H1 (cell line): ENCODE results near the gene ANXA8L1.
"Not testable (repeated sequence)": the region's sequence is repeated elsewhere in the genome, so short reads cannot be mapped to it uniquely, and the experiment has no call there.

Experiments
- ATF3 ChIP-seq: IDR thresholded peaks from 2 replicates; pipeline ENCODE4 v1.6.1; 2011; ENCODE audit warnings: low read depth, mild to moderate bottlenecking, low read length; ENCODE audit not compliant: insufficient read depth
- CHD1 ChIP-seq: IDR thresholded peaks from 2 replicates; pipeline ENCODE4 v1.6.1; 2012; ENCODE audit warnings: low read depth, low read length, improper control_type of control experiment
- CREB1 ChIP-seq: IDR thresholded peaks from 2 replicates; pipeline ENCODE4 v1.6.1; 2012; ENCODE audit warnings: inconsistent platforms
- EP300 ChIP-seq, 2 experiments: IDR thresholded peaks; 1 replicate in 1 of 2; 2 replicates in 1 of 2; pipeline ENCODE4 v1.6.1; 2011 to 2012; ENCODE audit warnings: low read depth in 2 of 2, low read length in 2 of 2, mild to moderate bottlenecking in 2 of 2, borderline replicate concordance in 1 of 2, inconsistent platforms in 1 of 2, moderate library complexity in 1 of 2
- MAFK ChIP-seq: IDR thresholded peaks from 2 replicates; pipeline ENCODE4 v1.6.1; 2012; ENCODE audit warnings: low read depth, mild to moderate bottlenecking, improper control_type of control experiment, low read length
- POLR2AphosphoS5 ChIP-seq: IDR thresholded peaks from 2 replicates; pipeline ENCODE4 v1.6.1; 2011; ENCODE audit warnings: low read depth, low read length
- SAP30 ChIP-seq: fragments of 300-600 bp; sonication (generic); IDR thresholded peaks from 2 replicates; pipeline ENCODE4 v1.7.1; 2012; ENCODE audit warnings: low read length, moderate library complexity, mild to moderate bottlenecking, inconsistent platforms; ENCODE audit not compliant: insufficient read depth, insufficient replicate concordance
- TAF1 ChIP-seq: IDR thresholded peaks from 2 replicates; pipeline ENCODE4 v1.6.1; 2011; ENCODE audit warnings: mild to moderate bottlenecking, low read depth, low read length
- YY1 ChIP-seq: IDR thresholded peaks from 2 replicates; pipeline ENCODE4 v1.6.1; 2011; ENCODE audit warnings: low read depth, mild to moderate bottlenecking, low read length
- TF ChIP-seq, protein P1 (sequence below), 3 experiments: IDR thresholded peaks; 1 replicate in 2 of 3; 2 replicates in 1 of 3; pipeline versions ENCODE4 v1.5.1 to v1.6.1; 2011; ENCODE audit warnings: low read length in 3 of 3, mild to moderate bottlenecking in 3 of 3, inconsistent platforms in 2 of 3, low read depth in 1 of 3, moderate library complexity in 1 of 3; ENCODE audit not compliant: insufficient read depth in 1 of 3; ENCODE audit errors: control extremely low read depth in 1 of 3

DNA sequence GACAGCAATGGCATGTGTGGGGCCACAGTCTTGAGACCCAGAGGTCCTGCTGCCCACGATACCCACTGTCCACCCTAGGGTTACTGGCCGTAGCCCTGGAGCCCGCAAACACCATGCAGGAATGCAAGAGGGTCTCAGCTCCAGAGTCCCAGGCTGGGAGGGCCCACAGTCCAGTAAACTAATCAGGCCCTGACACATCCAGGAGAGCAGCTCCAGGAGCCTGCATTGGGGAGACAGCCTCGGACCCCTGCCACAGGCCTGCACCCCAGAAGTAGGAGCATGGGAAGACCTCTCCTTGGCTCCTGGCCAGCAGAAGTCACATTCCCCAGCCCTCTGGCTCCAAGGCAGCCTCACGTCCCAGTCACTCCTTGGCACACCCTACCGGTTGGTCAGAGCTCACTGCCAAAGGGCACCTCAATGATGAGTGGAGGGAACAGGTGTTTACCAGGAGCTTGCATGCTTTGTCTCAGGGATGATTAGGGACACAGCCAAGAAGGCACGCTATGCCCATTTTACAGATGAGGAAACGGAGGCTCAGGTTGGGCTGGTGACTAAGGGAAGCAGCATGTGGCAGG, 7.8 kb upstream of the ANXA8L1 start:
- TF ChIP-seq SAP30; YY1; CHD1; ATF3; POLR2AphosphoS5; MAFK; EP300 (IDR thresholded peaks at IDR 0.05; ENCODE audit: borderline replicate concordance in 1 of 2, low read depth in 2 of 2, low read length in 2 of 2); CREB1; TAF1: not testable (repeated sequence)
- TF ChIP-seq, protein P1, sequence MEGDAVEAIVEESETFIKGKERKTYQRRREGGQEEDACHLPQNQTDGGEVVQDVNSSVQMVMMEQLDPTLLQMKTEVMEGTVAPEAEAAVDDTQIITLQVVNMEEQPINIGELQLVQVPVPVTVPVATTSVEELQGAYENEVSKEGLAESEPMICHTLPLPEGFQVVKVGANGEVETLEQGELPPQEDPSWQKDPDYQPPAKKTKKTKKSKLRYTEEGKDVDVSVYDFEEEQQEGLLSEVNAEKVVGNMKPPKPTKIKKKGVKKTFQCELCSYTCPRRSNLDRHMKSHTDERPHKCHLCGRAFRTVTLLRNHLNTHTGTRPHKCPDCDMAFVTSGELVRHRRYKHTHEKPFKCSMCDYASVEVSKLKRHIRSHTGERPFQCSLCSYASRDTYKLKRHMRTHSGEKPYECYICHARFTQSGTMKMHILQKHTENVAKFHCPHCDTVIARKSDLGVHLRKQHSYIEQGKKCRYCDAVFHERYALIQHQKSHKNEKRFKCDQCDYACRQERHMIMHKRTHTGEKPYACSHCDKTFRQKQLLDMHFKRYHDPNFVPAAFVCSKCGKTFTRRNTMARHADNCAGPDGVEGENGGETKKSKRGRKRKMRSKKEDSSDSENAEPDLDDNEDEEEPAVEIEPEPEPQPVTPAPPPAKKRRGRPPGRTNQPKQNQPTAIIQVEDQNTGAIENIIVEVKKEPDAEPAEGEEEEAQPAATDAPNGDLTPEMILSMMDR (IDR thresholded peaks at IDR 0.05; ENCODE audit: control extremely low read depth in 1 of 3, insufficient read depth in 1 of 3, low read depth in 1 of 3, low read length in 3 of 3), result not testable (repeated sequence)
